Inflammatory macrophage treated with lipopolysaccharide for 4 hours (primary cell): ENCODE measurements around the gene COL1A1.

Source experiments
- DNase-seq: peaks from one replicate; pipeline ENCODE4 v3.0.0-alpha.2; 2020

COL1A1 gene

DNA sequence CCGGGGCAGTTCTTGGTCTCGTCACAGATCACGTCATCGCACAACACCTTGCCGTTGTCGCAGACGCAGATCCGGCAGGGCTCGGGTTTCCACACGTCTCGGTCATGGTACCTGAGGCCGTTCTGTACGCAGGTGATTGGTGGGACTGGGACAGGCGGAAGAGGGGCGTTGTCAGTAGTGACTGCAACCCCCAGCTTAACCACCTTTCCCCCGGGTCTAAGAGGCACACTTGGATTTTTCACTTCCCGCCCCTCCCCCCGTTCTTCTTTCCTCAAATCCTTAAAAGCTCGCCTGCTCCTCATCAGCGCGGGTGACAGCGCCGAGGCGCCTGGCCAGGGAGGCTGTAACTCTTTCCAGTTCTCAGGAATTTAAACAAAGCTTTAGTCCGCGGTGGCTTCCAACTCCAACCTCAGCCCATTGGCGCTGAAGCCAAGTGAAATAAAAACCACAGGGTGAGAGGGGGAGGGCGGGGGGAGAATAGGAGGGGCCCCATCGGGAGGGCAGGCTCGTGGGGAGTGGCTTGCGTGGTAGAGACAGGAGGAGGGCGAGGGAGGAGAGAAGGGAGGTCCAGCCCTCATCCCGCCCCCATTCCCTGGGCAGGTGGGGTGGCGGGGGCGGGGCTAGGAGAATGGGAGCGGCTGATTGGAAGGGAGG, 1.5 kb downstream of the COL1A1 start:
- peak; percentile 33 for DNase-seq

DNA sequence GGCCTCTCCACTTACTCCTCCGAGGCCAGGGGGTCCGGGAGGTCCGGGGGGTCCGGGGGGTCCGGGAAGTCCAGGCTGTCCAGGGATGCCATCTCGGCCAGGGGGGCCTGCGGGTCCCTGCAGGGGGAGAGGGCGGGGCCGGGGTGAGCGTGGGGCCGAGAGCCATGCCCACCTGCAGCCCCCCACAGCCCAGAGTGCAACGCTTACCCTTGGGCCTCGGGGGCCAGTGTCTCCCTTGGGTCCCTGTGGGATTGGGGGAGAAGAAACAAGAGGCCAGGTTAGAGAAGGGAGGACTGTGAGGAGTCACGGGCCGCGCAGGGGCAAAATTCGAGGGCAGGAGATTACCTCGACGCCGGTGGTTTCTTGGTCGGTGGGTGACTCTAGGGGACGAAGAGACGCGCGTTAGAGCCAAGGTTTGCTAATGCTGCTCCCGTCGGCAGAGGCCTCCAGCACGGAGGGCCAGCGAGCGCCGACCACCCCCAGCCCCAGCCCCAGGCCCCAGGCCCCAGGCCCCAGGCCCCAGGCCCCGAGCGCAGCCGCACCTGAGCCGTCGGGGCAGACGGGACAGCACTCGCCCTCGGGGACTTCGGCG, 2.1 kb downstream of the COL1A1 start:
- no peak for DNase-seq

DNA sequence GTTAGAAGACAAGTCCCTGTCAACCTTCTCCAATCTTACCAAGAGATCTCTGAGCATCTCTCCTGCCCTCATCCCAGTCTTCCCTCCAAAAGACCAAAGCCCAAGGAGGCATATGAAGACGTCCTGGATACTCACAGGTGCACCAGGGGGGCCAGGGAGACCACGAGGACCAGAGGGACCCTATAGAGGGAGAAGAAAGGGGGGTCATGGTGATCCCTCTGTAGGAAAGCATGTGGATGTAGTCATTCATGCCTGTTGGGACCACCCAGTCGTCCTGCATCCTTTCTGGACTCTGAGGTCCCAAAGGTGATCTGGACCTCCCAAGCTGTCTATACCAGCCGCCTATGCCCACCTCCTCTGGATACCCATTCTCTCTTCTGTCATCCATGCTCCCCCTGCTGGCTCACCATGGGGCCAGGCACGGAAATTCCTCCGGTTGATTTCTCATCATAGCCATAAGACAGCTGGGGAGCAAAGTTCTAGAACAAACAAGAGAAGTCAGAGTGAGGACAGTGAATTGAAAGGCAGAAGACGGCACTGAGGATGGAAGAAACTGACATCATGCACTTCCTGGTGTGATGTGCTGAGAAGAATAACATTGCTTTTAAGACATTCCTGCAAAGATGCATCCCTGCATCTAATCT, 3.3 kb downstream of the COL1A1 start:
- DNase-seq: peak; percentile 68

DNA sequence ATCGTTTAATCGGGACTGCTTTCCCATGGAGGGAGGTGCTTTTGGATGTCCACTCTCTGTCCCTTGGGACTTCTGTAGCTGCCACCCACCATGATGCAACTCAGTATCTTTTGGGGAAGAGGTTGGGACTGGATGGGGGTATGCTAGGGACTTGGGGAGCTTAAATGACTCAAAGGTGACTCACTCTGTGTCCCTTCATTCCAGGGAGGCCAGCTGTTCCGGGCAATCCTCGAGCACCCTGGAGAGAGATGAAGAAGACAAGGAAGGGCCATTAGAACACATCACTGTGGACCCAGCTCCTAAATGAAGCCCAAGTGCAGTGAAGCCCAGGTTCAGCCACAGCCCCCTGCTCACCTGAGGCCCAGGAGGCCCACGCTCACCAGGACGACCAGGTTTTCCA, 4.6 kb downstream of the COL1A1 start:
- no peak for DNase-seq

DNA sequence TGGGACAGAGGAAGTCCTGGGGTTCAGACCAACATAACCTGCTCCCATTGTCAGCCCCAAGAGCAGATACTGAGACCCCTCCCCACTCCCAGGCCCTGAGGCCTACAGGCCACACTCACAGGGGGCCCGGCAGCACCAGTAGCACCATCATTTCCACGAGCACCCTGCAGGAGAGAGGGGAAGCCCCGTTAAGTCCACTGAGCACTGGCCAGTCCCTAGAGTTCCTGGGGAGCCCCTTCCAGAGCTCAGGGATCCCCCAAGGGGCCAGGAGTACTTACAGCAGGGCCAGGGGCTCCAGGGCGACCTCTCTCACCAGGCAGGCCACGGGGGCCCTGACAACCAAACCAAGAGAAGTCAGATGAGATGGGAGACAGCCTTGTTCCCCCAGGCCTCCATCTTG, 5.4 kb downstream of the COL1A1 start:
- DNase-seq: no peak

DNA sequence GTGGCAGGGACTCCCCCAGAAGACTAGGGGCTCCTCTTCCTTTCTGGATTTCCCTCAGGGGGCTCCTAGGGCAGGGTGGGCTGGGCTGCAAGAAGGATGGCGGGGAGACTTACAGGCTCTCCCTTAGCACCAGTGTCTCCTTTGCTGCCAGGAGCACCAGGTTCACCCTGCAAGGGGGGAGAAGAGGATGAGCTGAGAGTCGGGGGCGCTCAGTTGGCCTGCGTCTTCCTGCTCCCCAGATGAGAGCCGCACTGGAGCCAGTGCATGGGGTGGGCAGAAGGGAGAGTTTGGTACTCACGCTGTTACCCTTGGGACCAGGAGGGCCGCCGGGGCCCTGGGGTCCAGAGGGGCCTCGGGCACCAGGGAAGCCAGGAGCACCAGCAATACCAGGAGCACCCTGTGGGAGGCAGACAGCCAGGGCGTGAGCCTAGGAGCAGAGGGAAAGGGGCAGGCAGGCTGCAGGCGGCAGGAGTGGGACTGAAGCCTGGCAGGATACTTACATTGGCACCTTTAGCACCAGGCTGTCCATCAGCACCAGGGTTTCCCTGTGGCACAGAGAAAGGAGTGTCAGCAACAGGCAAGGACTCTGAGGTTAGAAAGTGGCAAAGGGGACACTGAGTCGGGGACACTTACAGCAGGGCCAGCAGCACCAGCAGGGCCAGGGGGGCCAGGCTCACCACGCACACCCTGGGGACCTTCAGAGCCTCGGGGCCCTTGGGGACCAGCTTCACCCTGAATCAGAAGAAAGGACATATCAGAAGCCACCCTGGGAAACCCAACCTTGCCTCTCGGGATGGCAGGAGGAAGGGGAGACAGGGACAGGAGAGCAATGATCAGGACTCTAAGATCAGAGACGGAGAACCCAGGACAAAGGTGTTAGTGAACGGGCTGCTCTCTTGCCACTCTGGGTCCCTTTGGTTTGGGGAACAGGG, 6.2 kb downstream of the COL1A1 start:
- DNase-seq: no peak

DNA sequence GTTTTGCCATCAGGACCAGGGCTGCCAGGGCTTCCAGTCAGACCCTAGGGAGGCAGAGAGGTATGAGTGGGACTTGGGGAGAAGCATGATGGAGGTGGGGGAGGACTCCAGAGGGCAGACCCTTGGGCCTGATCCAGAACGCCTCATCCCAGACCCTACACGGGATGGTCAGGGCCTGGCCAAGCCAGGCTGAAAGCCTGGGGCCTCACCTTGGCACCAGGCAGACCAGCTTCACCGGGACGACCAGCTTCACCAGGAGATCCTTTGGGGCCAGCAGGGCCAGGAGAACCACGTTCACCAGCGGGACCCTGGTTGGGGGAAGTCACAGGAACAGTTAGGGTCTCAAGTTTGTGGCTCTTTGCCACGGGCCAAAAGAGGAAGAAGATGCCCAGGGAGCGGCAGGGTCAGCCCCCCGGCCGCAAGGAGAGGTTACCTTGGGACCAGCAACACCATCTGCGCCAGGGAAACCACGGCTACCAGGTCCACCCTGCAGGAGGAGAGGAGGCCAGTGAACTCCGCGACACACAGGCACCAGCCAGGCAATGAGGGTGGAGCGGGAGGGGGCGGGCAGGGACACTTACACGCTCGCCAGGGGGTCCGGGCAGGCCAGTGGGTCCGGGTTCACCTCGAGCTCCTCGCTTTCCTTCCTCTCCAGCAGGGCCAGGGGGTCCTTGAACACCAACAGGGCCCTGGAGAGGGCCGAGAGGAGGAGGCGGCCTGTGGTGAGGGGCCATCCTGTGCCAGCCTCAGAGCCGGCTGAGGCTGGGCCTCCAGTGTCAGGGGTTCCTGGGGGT, 7.1 kb downstream of the COL1A1 start:
- no peak for DNase-seq

DNA sequence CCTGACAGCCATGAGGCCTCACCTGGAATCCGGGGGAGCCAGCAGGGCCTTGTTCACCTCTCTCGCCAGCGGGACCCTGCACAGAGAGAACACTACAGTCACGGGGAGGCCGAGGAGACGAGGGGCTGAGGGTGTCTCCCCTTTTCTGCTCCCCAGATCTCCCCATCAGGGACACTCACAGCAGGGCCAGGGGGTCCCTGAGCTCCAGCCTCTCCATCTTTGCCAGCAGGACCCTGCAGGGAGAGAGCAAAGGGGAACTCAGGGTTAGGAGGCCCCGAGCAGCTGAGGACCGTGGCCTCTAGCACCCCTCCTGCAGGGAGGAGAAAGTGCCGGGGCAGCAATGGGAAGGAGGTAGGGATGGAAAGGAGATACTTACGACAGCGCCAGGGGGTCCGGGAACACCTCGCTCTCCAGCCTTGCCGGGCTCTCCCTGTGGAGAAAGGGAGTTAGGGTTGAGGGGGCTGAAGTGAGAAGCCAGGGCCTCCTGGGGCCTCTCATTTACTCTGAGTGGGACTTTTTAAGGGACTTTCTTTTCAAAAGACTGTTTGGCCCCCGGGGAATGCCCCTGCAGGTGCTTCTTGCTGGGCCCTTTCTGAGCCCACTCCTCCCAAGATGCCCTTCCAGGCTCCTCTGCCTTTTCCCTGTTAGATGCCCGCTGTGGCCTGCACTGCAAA, 8.7 kb downstream of the COL1A1 start:
- DNase-seq: no peak

DNA sequence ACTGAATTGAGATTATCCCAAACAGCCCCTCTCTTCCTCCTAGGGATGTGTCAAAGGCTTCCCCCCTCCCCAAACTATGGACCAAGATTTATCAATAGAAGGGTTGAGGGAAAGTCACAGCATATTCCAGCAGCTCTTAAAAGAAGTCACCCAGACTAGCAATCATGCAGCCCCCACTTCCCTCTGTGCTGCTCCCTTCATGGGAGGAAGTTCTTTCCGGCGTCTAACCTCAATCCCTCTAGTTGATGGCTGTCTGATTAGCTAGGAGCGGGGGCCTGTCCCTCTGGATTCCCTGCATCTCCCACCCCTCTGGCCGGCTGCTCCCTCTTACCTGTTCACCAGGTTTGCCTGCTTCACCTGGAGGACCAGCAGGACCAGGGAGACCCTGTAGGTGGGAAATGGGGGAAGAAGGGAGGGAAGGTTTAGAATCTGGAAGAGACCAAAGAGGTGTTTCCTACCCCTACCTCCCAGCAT, 9.2 kb downstream of the COL1A1 start:
- no peak for DNase-seq

DNA sequence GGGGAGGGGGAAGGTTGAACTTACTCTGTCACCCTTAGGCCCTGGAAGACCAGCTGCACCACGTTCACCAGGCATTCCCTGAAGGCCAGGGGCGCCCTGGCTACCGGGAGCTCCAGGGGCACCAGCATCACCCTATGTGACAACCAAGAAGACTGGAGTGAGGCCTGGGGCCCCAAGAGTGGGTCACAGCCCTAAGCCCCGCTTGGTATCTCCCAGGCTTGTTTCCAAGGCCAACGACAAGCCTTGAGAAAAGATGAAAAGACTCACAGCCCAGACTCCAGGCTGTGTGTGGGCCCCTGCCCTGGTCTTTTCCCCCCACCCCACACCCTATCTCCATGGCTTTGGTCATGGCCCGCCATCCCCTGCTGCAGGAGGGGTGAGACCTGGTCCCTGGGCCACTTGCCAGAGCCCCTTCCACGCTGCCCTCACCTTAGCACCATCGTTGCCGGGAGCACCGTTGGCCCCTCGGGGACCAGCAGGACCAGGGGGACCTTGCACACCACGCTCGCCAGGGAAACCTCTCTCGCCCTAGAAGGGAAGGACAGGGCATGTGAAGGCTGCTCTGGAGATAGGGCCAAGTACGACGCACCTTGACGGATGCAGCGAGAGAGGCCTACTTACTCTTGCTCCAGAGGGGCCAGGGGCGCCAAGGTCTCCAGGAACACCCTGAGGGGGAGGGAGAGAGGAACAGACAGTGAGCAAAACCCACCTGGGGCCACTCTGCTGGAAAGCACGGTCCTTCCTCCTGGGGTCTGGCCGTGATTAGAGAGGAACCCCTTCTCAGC, 9.9 kb downstream of the COL1A1 start:
- no peak for DNase-seq

DNA sequence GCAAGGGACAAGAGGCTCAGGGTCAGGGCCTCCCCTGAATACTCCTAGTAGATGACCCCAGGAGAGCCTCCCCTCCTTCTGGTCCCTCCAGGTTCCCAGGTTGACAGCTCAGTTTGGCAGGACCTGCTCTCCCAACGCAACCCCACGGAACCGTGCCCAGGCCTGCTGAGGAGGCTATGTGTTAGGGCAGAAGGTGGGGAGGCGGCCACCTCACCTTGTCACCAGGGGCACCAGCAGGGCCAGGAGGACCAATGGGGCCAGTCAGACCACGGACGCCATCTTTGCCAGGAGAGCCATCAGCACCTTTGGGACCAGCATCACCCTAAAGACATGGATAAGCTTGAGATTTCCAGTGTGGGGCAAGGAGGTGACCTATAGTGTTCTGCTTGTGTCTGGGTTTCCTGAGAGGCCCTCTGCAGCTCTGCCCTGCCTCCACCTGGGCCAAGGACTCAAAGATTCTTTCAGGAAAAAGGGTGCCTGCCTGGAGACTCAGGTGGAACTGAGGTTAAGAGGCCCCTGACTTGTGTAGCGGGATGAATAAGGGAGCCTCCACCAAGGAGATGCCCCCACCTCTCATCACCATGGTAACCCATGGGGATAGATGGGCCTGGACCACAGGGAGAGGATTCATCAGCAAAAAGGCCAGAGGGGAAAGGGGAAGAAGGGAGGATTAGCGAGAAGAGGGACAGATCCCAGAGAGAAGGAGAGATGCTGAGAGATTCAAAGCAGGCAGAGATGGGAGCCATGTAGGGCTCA, 10.7 kb downstream of the COL1A1 start:
- DNase-seq: no peak

DNA sequence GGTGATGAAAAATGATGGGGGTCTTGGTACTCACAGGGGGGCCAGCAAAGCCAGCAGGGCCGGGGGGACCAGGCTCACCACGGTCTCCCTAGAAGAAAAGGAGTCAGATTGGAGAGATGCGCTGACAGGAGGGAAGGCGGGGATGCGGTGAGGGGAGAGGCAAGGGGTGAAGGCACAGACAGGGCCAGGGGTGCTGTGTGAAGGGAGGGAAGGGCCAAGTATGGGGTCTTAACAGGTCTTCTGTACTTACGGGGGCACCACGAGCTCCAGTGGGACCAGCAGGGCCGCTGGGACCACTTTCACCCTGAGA, 11.2 kb downstream of the COL1A1 start:
- no peak for DNase-seq

DNA sequence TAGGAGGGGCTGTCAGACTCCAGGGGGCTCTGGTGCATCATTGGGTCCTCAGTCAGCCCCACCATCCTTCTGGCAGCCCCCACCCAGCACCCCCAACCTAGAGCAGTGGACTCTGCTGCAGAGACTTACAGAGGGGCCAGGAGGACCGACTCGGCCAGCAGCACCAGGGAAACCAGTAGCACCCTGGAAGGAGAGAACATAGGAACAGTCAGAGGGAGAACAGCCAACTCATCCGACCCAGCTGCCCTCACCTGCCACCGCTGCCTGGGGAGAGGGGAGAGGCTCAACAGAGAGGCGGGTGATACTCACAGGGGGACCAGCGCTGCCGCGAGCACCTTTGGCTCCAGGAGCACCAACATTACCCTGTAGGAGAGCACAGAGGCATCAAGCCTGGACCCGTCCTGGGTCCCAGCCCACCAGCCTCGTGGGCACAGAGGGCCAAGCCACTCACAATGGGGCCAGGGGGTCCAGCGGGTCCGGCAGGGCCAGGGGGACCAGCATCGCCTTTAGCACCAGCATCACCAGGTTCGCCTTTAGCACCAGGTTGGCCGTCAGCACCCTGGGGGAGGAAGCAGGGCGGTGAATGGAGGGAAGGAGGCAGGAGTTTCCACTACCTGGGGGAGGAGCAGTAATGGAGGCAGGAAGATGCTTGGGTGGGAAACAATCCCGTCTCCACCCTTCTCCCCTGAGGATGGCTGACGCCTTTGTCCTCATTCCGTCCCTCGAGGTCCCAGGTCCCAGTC, 11.7 kb downstream of the COL1A1 start:
- no peak for DNase-seq

DNA sequence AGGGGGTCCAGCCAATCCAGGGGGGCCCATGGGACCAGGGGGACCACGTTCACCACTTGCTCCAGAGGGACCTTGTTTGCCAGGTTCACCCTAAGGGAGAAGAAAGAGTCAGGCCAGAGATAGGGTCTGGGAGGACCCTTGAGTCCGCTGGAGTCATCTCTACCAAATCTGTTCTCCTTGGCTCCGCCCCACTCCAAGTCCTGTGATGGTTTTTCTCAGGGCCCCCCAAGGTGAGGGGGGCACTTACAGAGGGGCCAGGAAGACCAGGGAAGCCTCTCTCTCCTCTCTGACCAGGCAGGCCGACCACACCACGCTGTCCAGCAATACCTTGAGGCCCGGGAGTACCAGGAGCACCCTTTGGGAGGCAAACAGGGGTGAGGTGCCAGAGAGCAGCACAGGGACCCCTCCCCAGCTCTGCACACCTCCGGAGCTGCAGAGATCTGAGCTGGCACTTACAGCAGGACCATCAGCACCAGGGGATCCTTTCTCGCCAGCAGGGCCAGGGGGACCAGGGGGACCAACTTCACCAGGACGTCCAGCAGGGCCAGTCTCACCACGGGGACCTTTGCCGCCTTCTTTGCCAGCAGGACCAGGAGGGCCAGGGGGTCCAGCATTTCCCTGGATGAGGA, 12.4 kb downstream of the COL1A1 start:
- no peak for DNase-seq

DNA sequence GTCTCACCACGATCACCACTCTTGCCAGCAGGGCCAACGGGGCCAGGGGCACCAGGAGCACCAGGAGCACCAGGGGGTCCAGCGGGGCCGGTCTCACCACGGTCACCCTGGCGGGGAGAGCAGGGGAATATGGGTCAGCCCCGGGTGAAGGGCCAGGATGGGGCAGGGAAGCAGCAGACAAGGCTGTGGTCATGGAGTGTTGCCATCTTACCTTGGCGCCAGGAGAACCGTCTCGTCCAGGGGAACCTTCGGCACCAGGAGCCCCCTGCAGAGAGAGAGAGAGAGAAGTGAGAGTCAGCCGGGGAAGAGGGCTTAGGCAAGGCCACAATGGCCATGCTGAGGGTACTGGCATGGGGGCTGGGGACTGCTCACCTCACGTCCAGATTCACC, 12.9 kb downstream of the COL1A1 start:
- DNase-seq: no peak

DNA sequence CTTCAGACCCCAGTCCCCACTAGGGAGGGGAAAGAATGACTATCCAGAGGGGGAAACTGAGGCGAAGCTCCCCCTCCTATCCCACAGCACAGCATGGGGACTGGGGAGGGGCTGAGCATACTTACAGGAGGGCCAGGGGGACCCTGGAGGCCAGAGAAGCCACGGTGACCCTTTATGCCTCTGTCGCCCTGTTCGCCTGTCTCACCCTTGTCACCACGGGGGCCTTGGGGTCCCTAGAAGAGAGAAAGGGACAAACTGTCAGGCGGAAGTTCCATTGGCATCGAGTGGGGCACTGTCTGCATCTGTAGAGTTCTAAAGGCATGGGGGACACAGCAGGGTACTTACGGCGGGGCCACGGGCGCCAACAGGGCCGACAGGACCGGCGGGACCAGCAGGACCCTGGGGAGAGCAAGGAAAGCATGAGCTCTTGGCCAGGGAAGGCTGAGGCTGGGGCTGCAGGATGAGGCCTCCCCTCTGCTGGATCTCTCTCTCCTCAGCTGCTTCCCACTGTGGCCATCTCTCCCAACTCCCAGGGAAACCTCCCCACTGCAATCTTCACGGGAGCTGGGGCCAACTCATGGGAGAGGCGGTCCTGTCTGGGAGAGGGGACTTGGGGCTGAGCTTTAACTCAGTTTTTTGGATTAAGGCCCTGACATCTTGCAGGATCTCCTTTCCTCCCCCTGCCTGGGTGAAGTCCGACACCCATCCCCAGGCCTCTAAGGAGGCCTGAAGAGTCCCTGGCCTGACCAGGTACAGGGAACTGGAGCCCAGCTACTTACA, 13.5 kb downstream of the COL1A1 start:
- no peak for DNase-seq

DNA sequence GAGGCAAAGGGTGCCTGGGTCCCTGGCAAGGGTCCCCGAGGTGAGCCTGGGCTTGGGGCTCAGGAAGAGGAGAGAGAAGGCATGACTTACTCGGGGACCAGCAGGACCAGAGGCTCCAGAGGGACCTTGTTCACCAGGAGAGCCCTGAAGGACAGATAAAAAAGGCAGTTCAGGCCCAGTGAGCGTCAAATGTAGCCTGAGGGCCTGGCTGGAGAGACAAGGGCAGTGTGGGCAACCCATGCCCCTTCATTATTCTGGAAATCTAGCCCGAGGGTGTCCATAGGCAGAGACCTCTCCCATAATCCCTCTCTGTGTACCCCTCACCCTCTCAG, 14.1 kb downstream of the COL1A1 start:
- DNase-seq: no peak

DNA sequence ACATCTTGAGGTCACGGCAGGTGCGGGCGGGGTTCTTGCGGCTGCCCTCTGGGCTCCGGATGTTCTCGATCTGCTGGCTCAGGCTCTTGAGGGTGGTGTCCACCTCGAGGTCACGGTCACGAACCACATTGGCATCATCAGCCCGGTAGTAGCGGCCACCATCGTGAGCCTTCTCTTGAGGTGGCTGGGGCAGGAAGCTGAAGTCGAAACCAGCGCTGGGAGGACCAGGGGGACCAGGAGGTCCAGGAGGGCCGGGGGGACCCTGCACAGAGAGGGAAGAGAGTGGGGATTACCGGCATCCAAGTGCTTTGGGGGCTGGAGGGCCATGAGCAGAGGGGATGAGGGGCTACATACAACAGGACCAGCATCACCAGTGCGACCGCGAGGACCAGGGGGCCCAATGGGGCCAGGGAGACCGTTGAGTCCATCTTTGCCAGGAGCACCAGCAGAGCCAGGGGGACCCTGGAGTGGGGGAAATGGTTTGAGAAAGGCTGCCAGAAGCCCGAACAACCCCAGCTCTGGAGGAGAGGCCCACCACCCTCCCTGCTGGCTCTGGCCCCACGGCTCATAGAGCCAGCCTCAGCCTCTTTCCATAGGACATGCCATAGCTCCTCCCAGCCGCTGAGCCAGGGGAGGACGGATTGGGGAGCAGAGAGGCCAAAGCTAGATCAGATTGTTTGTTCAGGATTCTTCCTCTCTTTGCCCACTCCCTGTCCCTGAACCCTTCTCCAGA, 14.6 kb downstream of the COL1A1 start:
- no peak for DNase-seq
